ENCODE measurements around the gene CPNE6. TPM values are rescaled to one million over a fixed set of nuclear protein-coding genes. Genes with fewer than 3 reads are reported as not detected.

CPNE6 gene
- total RNA-seq, 6 experiments from 2014 or later, result not detected

DNA sequence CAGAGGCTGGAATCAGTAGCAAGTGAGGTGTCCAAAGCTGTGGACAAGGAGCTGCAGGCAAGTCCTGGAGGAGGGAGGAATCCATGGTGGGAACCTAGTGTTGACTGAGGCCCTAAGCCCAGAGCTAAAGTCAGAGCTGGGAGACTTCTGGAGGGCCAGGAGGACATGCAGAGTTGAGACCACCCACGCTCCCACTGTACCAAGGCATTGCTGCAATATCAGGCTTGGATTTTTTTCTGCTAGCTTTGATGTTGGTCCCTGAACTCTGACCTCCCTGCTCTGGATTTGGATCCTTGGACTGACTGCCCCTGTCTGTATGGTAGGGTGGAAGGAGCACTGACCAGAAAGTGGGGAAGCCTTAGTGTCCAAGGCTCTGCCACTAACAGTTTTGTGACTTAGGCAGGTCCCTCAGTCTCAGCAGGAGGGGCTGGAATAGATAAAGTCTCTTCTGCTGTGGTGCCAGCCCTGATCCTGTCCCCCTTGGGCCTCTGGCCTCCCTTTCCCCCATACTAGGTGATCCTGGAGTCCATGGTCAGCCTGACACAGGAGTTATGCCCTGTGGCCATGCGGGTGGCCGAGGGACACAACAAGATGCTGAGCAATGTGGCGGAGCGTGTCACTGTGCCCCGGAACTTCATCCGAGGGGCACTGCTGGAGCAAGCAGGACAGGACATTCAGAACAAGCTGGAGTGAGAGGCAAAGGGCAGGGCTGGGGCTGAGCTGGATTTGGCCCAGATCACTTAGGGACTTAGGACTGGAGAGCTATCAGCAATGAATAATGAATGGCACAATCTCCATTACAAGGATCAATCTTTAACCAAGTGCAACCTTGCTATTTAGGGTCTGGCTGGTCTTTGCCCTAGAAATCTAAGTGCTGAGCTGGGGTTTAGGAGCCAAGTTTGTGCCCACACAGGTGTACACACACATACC, 10.1 kb upstream of the CPNE6 start:
- no peaks in the 10 kb centered on the region for H3K9me3 Mint-ChIP-seq
- no peak overlapping the region for H3K27ac Mint-ChIP-seq
- H3K27me3 Mint-ChIP-seq (ENCODE audit: insufficient read depth), result peaks cover 35% of the 10 kb centered on the region
- no peaks in the 10 kb centered on the region for H3K4me1 Mint-ChIP-seq (ENCODE audit: low read depth)
- TF ChIP-seq, protein P1, sequence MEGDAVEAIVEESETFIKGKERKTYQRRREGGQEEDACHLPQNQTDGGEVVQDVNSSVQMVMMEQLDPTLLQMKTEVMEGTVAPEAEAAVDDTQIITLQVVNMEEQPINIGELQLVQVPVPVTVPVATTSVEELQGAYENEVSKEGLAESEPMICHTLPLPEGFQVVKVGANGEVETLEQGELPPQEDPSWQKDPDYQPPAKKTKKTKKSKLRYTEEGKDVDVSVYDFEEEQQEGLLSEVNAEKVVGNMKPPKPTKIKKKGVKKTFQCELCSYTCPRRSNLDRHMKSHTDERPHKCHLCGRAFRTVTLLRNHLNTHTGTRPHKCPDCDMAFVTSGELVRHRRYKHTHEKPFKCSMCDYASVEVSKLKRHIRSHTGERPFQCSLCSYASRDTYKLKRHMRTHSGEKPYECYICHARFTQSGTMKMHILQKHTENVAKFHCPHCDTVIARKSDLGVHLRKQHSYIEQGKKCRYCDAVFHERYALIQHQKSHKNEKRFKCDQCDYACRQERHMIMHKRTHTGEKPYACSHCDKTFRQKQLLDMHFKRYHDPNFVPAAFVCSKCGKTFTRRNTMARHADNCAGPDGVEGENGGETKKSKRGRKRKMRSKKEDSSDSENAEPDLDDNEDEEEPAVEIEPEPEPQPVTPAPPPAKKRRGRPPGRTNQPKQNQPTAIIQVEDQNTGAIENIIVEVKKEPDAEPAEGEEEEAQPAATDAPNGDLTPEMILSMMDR (IDR thresholded peaks at IDR 0.05), result no peak
- no peak overlapping the region for H3K4me3 Mint-ChIP-seq
- DNase-seq, result no peak
- no peaks in the 10 kb centered on the region for H3K36me3 Mint-ChIP-seq (ENCODE audit: low read depth)

DNA sequence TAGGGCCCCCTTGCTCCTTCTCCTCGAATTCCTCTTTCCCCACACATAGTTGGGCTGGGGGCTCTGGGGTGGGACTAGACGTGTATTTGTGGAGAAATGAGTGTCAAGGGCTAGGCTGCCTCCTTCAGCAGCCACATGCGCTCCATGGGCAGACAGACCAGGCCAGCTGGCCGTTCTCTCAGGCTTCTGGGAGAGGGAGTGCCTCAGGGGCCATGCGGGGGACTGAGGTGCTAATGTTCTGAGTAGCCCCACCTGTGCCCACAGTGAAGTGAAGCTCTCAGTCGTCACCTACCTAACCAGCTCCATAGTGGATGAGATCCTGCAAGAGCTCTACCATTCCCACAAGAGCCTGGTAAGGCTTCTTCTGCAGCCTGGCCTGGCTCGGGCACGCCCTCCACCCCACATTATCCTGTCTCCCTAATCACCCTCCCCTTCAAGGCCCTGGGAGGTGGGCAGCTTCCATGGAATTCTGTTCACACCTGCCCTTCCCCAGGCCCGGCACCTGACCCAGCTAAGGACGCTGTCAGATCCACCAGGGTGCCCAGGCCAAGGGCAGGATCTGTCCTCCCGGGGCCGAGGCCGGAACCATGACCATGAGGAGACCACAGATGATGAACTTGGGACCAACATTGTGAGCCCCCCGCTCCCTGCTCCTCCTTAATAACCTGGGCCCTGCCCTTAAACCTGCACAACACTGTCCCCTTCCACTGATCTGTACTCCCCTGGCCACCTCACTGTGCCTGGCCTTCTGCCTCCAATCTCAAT, 9.0 kb upstream of the CPNE6 start:
- Mint-ChIP-seq H3K4me1 (ENCODE audit: low read depth) (no peaks in the 10 kb centered on the region), H3K4me3 (no peak overlapping the region), H3K27me3 (ENCODE audit: insufficient read depth) (peaks cover 36% of the 10 kb centered on the region), H3K36me3 (ENCODE audit: low read depth) (no peaks in the 10 kb centered on the region), H3K27ac (no peak overlapping the region), H3K9me3 (no peaks in the 10 kb centered on the region)
- no peak for DNase-seq
- TF ChIP-seq, protein P1 (IDR thresholded peaks at IDR 0.05), result no peak

DNA sequence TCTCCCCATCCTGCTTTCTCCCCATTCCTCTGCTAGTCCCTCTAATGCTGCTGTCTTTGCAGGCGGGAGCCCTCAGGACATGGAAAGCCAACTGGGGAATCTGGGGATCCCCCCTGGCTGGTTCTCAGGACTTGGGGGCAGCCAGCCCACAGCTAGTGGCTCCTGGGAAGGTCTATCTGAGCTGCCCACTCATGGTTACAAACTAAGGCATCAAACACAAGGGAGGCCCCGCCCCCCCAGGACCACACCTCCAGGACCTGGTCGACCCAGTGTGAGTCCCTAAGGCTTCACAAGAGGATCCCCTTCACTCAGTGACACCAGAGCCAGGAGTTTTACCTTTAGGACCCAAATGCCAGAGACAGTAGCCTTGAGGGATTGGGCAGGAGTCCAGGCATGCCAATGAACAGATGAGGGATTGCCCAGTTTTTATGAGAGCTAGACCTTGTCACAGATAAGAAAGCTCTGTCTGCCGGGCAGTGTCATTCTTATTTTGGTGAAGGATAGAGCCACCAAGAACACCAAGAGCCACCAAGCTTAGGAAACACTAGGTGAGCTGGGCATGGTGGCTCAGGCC, 8.0 kb upstream of the CPNE6 start:
- no peak overlapping the region for H3K4me3 Mint-ChIP-seq
- DNase-seq, result no peak
- H3K9me3 Mint-ChIP-seq, result no peaks in the 10 kb centered on the region
- H3K36me3 Mint-ChIP-seq (ENCODE audit: low read depth), result no peaks in the 10 kb centered on the region
- no peaks in the 10 kb centered on the region for H3K4me1 Mint-ChIP-seq (ENCODE audit: low read depth)
- H3K27me3 Mint-ChIP-seq (ENCODE audit: insufficient read depth), result peaks cover 43% of the 10 kb centered on the region
- TF ChIP-seq, protein P1 (IDR thresholded peaks at IDR 0.05), result no peak
- no peak overlapping the region for H3K27ac Mint-ChIP-seq

DNA sequence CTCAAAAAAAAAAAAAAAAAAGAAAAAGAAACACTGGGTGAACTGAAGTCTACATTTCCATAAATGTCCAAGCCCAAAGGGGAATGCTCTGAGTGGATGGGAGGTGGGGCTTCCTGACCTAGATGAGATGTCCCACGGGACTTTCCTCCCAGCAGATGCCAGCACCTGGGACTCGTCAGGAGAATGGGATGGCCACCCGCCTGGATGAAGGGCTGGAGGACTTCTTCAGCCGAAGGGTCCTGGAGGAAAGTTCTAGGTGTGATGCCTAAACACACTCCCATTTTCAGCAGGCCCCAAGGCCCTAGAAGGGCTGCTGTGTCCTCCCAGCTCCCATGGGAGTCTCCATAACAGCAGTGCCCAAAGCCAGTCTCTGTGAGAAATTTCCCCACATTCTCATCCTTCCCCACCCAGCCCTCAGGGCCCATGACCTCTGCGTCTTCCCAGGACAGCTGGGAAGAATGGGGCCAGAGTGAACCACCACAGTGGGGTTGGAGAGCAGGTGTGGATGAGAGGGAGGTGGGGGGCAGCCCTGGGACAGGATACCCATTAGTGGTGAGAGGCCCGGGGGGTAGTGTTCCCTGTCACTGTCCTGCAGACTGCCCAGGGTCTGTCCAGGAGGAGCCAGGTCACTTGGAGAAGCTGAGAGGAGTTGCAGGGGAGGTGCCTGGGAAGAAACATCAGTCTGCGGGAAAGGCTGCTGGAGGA, 7.1 kb upstream of the CPNE6 start:
- Mint-ChIP-seq H3K4me3 (no peak overlapping the region), H3K27ac (no peak overlapping the region), H3K36me3 (ENCODE audit: low read depth) (no peaks in the 10 kb centered on the region), H3K9me3 (no peaks in the 10 kb centered on the region), H3K4me1 (ENCODE audit: low read depth) (no peaks in the 10 kb centered on the region), H3K27me3 (ENCODE audit: insufficient read depth) (peaks cover 45% of the 10 kb centered on the region)
- DNase-seq, result no peak
- TF ChIP-seq, protein P1 (IDR thresholded peaks at IDR 0.05), result no peak

DNA sequence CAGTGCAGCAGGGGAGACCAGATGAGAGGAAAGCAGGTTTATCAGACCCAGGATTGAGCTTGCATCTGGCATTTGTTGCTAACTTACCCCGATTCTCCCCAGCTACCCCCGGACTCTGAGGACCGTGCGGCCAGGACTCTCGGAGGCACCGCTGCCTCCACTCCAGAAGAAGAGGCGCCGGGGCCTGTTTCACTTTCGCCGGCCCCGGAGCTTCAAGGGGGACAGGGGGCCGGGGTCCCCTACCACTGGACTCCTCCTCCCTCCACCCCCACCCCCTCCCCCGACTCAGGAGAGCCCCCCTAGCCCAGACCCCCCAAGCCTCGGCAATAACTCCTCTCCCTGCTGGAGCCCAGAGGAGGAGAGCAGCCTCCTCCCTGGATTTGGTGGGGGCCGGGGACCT, 6.5 kb upstream of the CPNE6 start:
- Mint-ChIP-seq H3K27ac (no peak overlapping the region), H3K9me3 (no peaks in the 10 kb centered on the region), H3K36me3 (ENCODE audit: low read depth) (no peaks in the 10 kb centered on the region), H3K4me1 (ENCODE audit: low read depth) (no peaks in the 10 kb centered on the region), H3K4me3 (no peak overlapping the region), H3K27me3 (ENCODE audit: insufficient read depth) (peaks cover 49% of the 10 kb centered on the region)
- TF ChIP-seq, protein P1 (IDR thresholded peaks at IDR 0.05), result no peak
- DNase-seq, result no peak

All from HFFc6 (cell line).